Astrocyte (in vitro differentiated cells and primary cell): ENCODE results near the gene RNF152.

Experiments used
- EZH2 ChIP-seq: IDR thresholded peaks from 2 replicates; pipeline ENCODE4 v1.6.1; 2012; ENCODE audit warnings: mild to moderate bottlenecking, low read length, inconsistent platforms; ENCODE audit not compliant: insufficient read depth
- TF ChIP-seq, protein P1 (sequence below): IDR thresholded peaks from 2 replicates; pipeline ENCODE4 v1.5.1; 2011; ENCODE audit warnings: low read depth, mild to moderate bottlenecking, inconsistent platforms, low read length, moderate library complexity; ENCODE audit not compliant: insufficient read depth

DNA sequence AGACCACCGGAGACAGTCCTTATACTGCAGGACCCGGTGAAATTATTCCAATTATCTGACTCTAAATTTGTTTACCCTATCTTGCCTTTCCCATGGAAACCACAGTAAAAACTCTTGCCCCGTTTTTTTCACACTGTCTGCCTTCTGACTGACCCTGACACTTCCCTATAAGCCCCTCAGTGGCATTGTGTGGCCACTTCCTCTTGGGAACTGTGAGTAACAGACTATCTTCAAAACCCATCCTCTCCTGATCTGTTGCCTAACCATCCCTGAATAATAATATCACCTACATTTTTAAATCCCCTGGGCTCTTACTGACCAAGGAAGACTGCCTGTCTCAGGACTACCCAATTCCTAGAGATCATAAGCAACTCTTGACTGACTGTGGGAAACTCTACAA is 42.6 kb upstream of the RNF152 start:
- TF ChIP-seq, protein P1, sequence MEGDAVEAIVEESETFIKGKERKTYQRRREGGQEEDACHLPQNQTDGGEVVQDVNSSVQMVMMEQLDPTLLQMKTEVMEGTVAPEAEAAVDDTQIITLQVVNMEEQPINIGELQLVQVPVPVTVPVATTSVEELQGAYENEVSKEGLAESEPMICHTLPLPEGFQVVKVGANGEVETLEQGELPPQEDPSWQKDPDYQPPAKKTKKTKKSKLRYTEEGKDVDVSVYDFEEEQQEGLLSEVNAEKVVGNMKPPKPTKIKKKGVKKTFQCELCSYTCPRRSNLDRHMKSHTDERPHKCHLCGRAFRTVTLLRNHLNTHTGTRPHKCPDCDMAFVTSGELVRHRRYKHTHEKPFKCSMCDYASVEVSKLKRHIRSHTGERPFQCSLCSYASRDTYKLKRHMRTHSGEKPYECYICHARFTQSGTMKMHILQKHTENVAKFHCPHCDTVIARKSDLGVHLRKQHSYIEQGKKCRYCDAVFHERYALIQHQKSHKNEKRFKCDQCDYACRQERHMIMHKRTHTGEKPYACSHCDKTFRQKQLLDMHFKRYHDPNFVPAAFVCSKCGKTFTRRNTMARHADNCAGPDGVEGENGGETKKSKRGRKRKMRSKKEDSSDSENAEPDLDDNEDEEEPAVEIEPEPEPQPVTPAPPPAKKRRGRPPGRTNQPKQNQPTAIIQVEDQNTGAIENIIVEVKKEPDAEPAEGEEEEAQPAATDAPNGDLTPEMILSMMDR = no peak
- TF ChIP-seq EZH2 = no peak
